Measurements from ENCODE around the gene AEBP2. TPM values are rescaled to one million over a fixed set of nuclear protein-coding genes. Genes with fewer than 3 reads are reported as not detected.
"Not testable (repeated sequence)": the region's sequence is repeated elsewhere in the genome, so short reads cannot be mapped to it uniquely, and the experiment has no call there.

AEBP2 gene
- polyA plus RNA-seq, 1 donor (not counting 4 experiments of a cell fraction or from before 2014, with no cell fraction given): 19.6 TPM

GRCh38 chr12:19548834-19549233 lies 109.5 kb downstream of the AEBP2 start:
- dilution Hi-C loops (cut with MboI; ENCODE audit: extremely low pct_ligation_motif_present, low sequenced_read_pairs): no loop called here
- Histone ChIP-seq H3K4me3 (ENCODE audit: control insufficient read depth in 2 of 3, extremely low read depth in 1 of 3, insufficient read depth in 2 of 3, low read depth in 1 of 3, low read length in 3 of 3) (no peak overlapping the region), H3K4me1 (ENCODE audit: control insufficient read depth, extremely low read depth, insufficient read depth, low read length) (peaks cover 19% of the 10 kb centered on the region), H3K36me3 (ENCODE audit: control insufficient read depth in 2 of 2, extremely low read depth in 1 of 2, insufficient read depth in 2 of 2, low read length in 2 of 2) (no peaks in the 10 kb centered on the region), H3K9me3 (ENCODE audit: control insufficient read depth, low read depth, low read length) (no peaks in the 10 kb centered on the region), H3K27me3 (ENCODE audit: control insufficient read depth, extremely low read depth, insufficient read depth, low read length) (no peaks in the 10 kb centered on the region), H4K20me1 (ENCODE audit: control insufficient read depth, extremely low read depth, insufficient read depth, low read length) (no peaks in the 10 kb centered on the region), H3K4me2 (ENCODE audit: control insufficient read depth, extremely low read depth, insufficient read depth, low read depth, low read length) (no peak overlapping the region), H3K79me2 (ENCODE audit: control insufficient read depth, insufficient read depth, low read length) (no peaks in the 10 kb centered on the region), H3K9ac (ENCODE audit: control insufficient read depth, extremely low read depth, insufficient read depth, low read length) (no peak overlapping the region), H3K27ac (ENCODE audit: control insufficient read depth, insufficient read depth, low read length) (no peak overlapping the region), H2AFZ (ENCODE audit: control insufficient read depth, low read length) (no peak overlapping the region), H3K9me1 (ENCODE audit: control insufficient read depth, extremely low read depth, insufficient read depth, low read length) (no peaks in the 10 kb centered on the region)
- FAIRE-seq (no peak), DNase-seq (ENCODE audit: low read depth, low spot score) (no peak)
- TF ChIP-seq CTCF (optimal IDR thresholded peaks at IDR 0.05 in 1 of 3, IDR thresholded peaks at IDR 0.05 in 1 of 3, conservative IDR thresholded peaks at IDR 0.05 in 1 of 3; ENCODE audit: extremely low read depth in 1 of 3, insufficient read depth in 2 of 3, low read length in 3 of 3) (no peak), EZH2 (IDR thresholded peaks at IDR 0.05; ENCODE audit: low read length) (no peak)

GRCh38 chr12:19550626-19551025 lies 111.3 kb downstream of the AEBP2 start:
- no peak overlapping the region for H3K4me2 ChIP-seq (ENCODE audit: control insufficient read depth, extremely low read depth, insufficient read depth, low read depth, low read length)
- H3K27me3 ChIP-seq (ENCODE audit: control insufficient read depth, extremely low read depth, insufficient read depth, low read length): no peaks in the 10 kb centered on the region
- no peak overlapping the region for H3K27ac ChIP-seq (ENCODE audit: control insufficient read depth, insufficient read depth, low read length)
- DNase-seq (ENCODE audit: low read depth, low spot score): no peak
- H2AFZ ChIP-seq (ENCODE audit: control insufficient read depth, low read length): no peak overlapping the region
- peaks cover 19% of the 10 kb centered on the region for H3K4me1 ChIP-seq (ENCODE audit: control insufficient read depth, extremely low read depth, insufficient read depth, low read length)
- dilution Hi-C loops (cut with MboI; ENCODE audit: extremely low pct_ligation_motif_present, low sequenced_read_pairs): no loop called here
- H4K20me1 ChIP-seq (ENCODE audit: control insufficient read depth, extremely low read depth, insufficient read depth, low read length): no peaks in the 10 kb centered on the region
- H3K79me2 ChIP-seq (ENCODE audit: control insufficient read depth, insufficient read depth, low read length): no peaks in the 10 kb centered on the region
- no peak overlapping the region for H3K9ac ChIP-seq (ENCODE audit: control insufficient read depth, extremely low read depth, insufficient read depth, low read length)
- TF ChIP-seq EZH2 (IDR thresholded peaks at IDR 0.05; ENCODE audit: low read length) (no peak), CTCF (optimal IDR thresholded peaks at IDR 0.05 in 1 of 3, IDR thresholded peaks at IDR 0.05 in 1 of 3, conservative IDR thresholded peaks at IDR 0.05 in 1 of 3; ENCODE audit: extremely low read depth in 1 of 3, insufficient read depth in 2 of 3, low read length in 3 of 3) (no peak)
- no peaks in the 10 kb centered on the region for H3K9me1 ChIP-seq (ENCODE audit: control insufficient read depth, extremely low read depth, insufficient read depth, low read length)
- no peak for FAIRE-seq
- no peaks in the 10 kb centered on the region for H3K9me3 ChIP-seq (ENCODE audit: control insufficient read depth, low read depth, low read length)
- H3K36me3 ChIP-seq (ENCODE audit: control insufficient read depth in 2 of 2, extremely low read depth in 1 of 2, insufficient read depth in 2 of 2, low read length in 2 of 2): no peaks in the 10 kb centered on the region
- H3K4me3 ChIP-seq (ENCODE audit: control insufficient read depth in 2 of 3, extremely low read depth in 1 of 3, insufficient read depth in 2 of 3, low read depth in 1 of 3, low read length in 3 of 3): no peak overlapping the region

GRCh38 chr12:19552441-19553097 lies 113.3 kb downstream of the AEBP2 start:
- FAIRE-seq; H3K4me3 ChIP-seq (ENCODE audit: control insufficient read depth in 2 of 3, extremely low read depth in 1 of 3, insufficient read depth in 2 of 3, low read depth in 1 of 3, low read length in 3 of 3); dilution Hi-C loops (cut with MboI; ENCODE audit: extremely low pct_ligation_motif_present, low sequenced_read_pairs): not testable (repeated sequence)

More at GRCh38 chr12:19552441-19553097, 113.3 kb downstream of the AEBP2 start:
- not testable (repeated sequence) for H3K9me3 ChIP-seq (ENCODE audit: control insufficient read depth, low read depth, low read length); H3K36me3 ChIP-seq (ENCODE audit: control insufficient read depth in 2 of 2, extremely low read depth in 1 of 2, insufficient read depth in 2 of 2, low read length in 2 of 2); DNase-seq (ENCODE audit: low read depth, low spot score); H3K79me2 ChIP-seq (ENCODE audit: control insufficient read depth, insufficient read depth, low read length); H4K20me1 ChIP-seq (ENCODE audit: control insufficient read depth, extremely low read depth, insufficient read depth, low read length); H3K9me1 ChIP-seq (ENCODE audit: control insufficient read depth, extremely low read depth, insufficient read depth, low read length); H3K4me1 ChIP-seq (ENCODE audit: control insufficient read depth, extremely low read depth, insufficient read depth, low read length); H2AFZ ChIP-seq (ENCODE audit: control insufficient read depth, low read length); H3K9ac ChIP-seq (ENCODE audit: control insufficient read depth, extremely low read depth, insufficient read depth, low read length); H3K4me2 ChIP-seq (ENCODE audit: control insufficient read depth, extremely low read depth, insufficient read depth, low read depth, low read length); H3K27ac ChIP-seq (ENCODE audit: control insufficient read depth, insufficient read depth, low read length); H3K27me3 ChIP-seq (ENCODE audit: control insufficient read depth, extremely low read depth, insufficient read depth, low read length)
